Tibial nerve (tissue), 4 donors: ENCODE results near the gene TAS1R2. TPM values are rescaled to one million over a fixed set of nuclear protein-coding genes. Genes with fewer than 3 reads are reported as not detected.

Experiments
- DNase-seq, 2 donors: peaks; one replicate each; pipeline ENCODE4 v3.0.0-alpha.2; 2019; ENCODE audit warnings: low spot score in 2 of 2
- H3K27ac ChIP-seq, 4 donors: fragments of 200-600 bp; sonication (generic) in 3 of 4; one replicate each; pipeline ENCODE4 v1.5.1; 2017 to 2019; ENCODE audit warnings: mild to moderate bottlenecking in 1 of 4
- H3K27me3 ChIP-seq, 2 donors: fragments of 200-600 bp; sonication (generic) in 1 of 2; one replicate each; pipeline versions ENCODE4 v1.5.1 to v1.6.0; 2017 to 2019
- H3K36me3 ChIP-seq, 3 donors: fragments of 200-600 bp; sonication (generic); one replicate each; pipeline ENCODE4 v1.5.1; 2018 to 2019
- H3K4me1 ChIP-seq, 4 donors: fragments of 200-600 bp; sonication (generic) in 3 of 4; one replicate each; pipeline ENCODE4 v1.5.1; 2017 to 2019
- H3K4me3 ChIP-seq, 4 donors: fragments of 200-600 bp; sonication (generic) in 3 of 4; one replicate each; pipeline ENCODE4 v1.5.1; 2017 to 2019; ENCODE audit warnings: mild to moderate bottlenecking in 1 of 4, moderate library complexity in 1 of 4
- H3K9me3 ChIP-seq, 4 donors: fragments of 200-600 bp; sonication (generic) in 3 of 4; one replicate each; pipeline ENCODE4 v1.5.1; 2017 to 2019
- CTCF ChIP-seq, 5 experiments: fragments of 200-600 bp in 3 of 5; fragments of 450-650 bp in 2 of 5; sonication (generic) in 3 of 5; IDR thresholded peaks; one replicate each; pipeline ENCODE4 v1.5.1; 2016 to 2019; ENCODE audit warnings: antibody characterized with exemption in 5 of 5, mild to moderate bottlenecking in 3 of 5, moderate library complexity in 2 of 5
- EP300 ChIP-seq, 2 donors: sonication (generic); formaldehyde crosslinking; IDR thresholded peaks; one replicate each; pipeline ENCODE4 v1.6.1; 2017; ENCODE audit warnings: antibody characterized with exemption in 2 of 2, mild to moderate bottlenecking in 1 of 2
- POLR2A ChIP-seq, 2 donors: fragments of 450-650 bp; IDR thresholded peaks; one replicate each; pipeline ENCODE4 v1.6.1; 2017; ENCODE audit warnings: antibody characterized with exemption in 2 of 2, mild to moderate bottlenecking in 2 of 2, moderate library complexity in 2 of 2
- WGBS, 2 donors: methylation state at CpG; one replicate each; pipeline ENCODE4 v1.1.5; 2018; 5-methylcytosine and 5-hydroxymethylcytosine counted together
- small RNA-seq: library from RNA; depleted of rRNA; stranded (forward); fragments of <200 nt; gene quantifications from one replicate; pipeline ENCODE3, GENCODE V24; 2016
- total RNA-seq, 4 donors: library from RNA; depleted of rRNA; stranded (reverse); fragments of >200 nt; gene quantifications; one replicate each; pipeline ENCODE4 v1.1.0, GENCODE V29; 2016

The TAS1R2 gene
- total RNA-seq, 4 donors from 2014 or later, result not detected

DNA sequence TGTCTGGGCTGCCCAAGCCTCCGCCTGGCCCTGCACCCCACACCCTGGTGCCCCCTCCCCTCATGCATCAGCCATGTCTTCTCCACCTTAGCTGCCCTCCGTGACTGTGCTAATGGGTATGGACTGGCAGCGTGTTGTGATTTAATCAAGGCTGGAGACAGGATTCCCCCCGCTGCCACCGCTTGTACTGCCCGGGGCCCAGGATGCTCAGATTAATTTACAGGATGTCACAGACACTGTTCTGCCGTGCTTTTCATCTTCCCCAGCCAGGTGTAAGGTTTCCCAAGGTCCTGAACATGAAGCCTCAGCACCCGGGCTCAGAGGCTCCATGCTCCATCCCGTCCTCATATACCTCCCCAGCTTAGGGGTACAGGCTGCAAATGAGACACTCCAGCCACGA is 66.3 kb downstream of the TAS1R2 start:
- TF ChIP-seq EP300 (IDR thresholded peaks at IDR 0.05) (no peak), CTCF (IDR thresholded peaks at IDR 0.05) (no peak), POLR2A (IDR thresholded peaks at IDR 0.05) (no peak)
- no peaks in the 10 kb centered on the region for H3K27me3 ChIP-seq
- WGBS, 2 donors, result 66 to 79% methylated on average over 10 of the region's 10 CpGs
- no peak overlapping the region for H3K27ac ChIP-seq
- no peak for DNase-seq
- H3K36me3 ChIP-seq, result peaks cover 0 to 4% (median 0%) of the 10 kb centered on the region in 3 donors
- H3K9me3 ChIP-seq, result peaks cover 0 to 17% (median 0%) of the 10 kb centered on the region in 4 donors
- H3K4me1 ChIP-seq, result no peaks in the 10 kb centered on the region
- H3K4me3 ChIP-seq, result no peak overlapping the region

DNA sequence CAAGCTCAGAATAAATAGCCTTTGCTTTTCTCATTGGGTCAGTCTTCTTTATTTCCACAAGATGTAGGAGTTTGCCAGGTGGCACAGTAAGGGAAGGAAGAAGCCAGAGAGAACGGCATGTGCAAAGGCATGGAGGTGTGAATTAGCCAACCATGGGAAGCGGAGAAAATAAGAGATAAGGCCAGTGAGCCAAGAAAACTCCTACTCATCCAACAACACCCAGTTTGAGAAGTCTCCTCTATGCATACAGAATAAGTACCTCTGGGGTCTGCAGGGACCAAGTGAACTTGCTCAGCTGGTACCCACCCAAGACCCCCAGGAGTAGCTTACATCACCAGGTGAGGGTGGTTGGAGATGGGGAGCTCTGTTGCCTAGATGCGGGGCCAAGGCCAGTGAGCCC is 66.7 kb downstream of the TAS1R2 start:
- Histone ChIP-seq H3K36me3 (peaks cover 0 to 4% (median 0%) of the 10 kb centered on the region in 3 donors), H3K4me3 (no peak overlapping the region), H3K9me3 (peaks cover 0 to 17% (median 0%) of the 10 kb centered on the region in 4 donors), H3K27me3 (no peaks in the 10 kb centered on the region), H3K4me1 (no peaks in the 10 kb centered on the region), H3K27ac (no peak overlapping the region)
- DNase-seq, result no peak
- TF ChIP-seq POLR2A (IDR thresholded peaks at IDR 0.05), result no peak
- TF ChIP-seq EP300 (IDR thresholded peaks at IDR 0.05), result no peak
- no peak for TF ChIP-seq CTCF (IDR thresholded peaks at IDR 0.05)
- 75 to 90% methylated on average over 3 of the region's 3 CpGs for WGBS, 2 donors

Small RNAs within 50 kb of the gene (small RNA-seq; reads per million reads assigned to genes)
- not detected for gene MIR1290
- gene MIR4695, result not detected

Other genes with a start within 250 kb of the TAS1R2 start
- gene PAX7, start 228.8 kb downstream of the TAS1R2 start, total RNA-seq, result not detected
- gene ALDH4A1, start 42.9 kb upstream of the TAS1R2 start, total RNA-seq, result 10 to 100 TPM; 31.2 to 42.0 (median 35.3) TPM
- gene IFFO2, start 97.0 kb upstream of the TAS1R2 start, total RNA-seq, result 10 to 100 TPM in 2 of 4 donors, 1 to 10 TPM in 2; 3.6 to 19.2 (median 9.2) TPM